Endodermal cell (in vitro differentiated cells): ENCODE results near the gene BCORL1. TPM values are rescaled to one million over a fixed set of nuclear protein-coding genes. Genes with fewer than 3 reads are reported as not detected.

ENCODE experiments used
- DNase-seq: peaks from one replicate; pipeline ENCODE4 v3.0.0-alpha.2; 2017
- H3K27ac ChIP-seq: 2 replicates; pipeline ENCODE4 v1.5.1; 2013; ENCODE audit warnings: mild to moderate bottlenecking, low read depth, low read length, moderate library complexity
- H3K27me3 ChIP-seq: 2 replicates; pipeline ENCODE4 v1.6.1; 2013; ENCODE audit warnings: mild to moderate bottlenecking, low read length, moderate library complexity; ENCODE audit not compliant: insufficient read depth, control insufficient read depth, poor library complexity, severe bottlenecking
- H3K36me3 ChIP-seq: 2 replicates; pipeline ENCODE4 v1.7.0; 2013; ENCODE audit warnings: mild to moderate bottlenecking, low read length, moderate library complexity; ENCODE audit not compliant: control insufficient read depth, insufficient read depth
- H3K4me1 ChIP-seq: one replicate; pipeline ENCODE4 v1.7.0; 2013; ENCODE audit warnings: low read length; ENCODE audit not compliant: control insufficient read depth, insufficient read depth
- H3K4me3 ChIP-seq: 2 replicates; pipeline ENCODE4 v1.5.1; 2013; ENCODE audit warnings: mild to moderate bottlenecking, low read length, moderate library complexity
- H3K9ac ChIP-seq: 2 replicates; pipeline ENCODE4 v1.6.1; 2013; ENCODE audit warnings: mild to moderate bottlenecking, low read length, moderate library complexity; ENCODE audit not compliant: poor library complexity, severe bottlenecking; ENCODE audit errors: extremely low read depth
- H3K9me3 ChIP-seq: 2 replicates; pipeline ENCODE4 v1.6.1; 2013; ENCODE audit warnings: mild to moderate bottlenecking, low read length, moderate library complexity; ENCODE audit not compliant: control insufficient read depth
- H3K27ac Mint-ChIP-seq: 2 replicates; pipeline ENCODE4 v1.8.0; 2020; ENCODE audit warnings: mixed read lengths
- H3K27me3 Mint-ChIP-seq: 2 replicates; pipeline ENCODE4 v1.8.0; 2021; ENCODE audit warnings: mild to moderate bottlenecking, mixed read lengths; ENCODE audit not compliant: insufficient read depth
- H3K36me3 Mint-ChIP-seq: 2 replicates; pipeline ENCODE4 v1.8.0; 2020; ENCODE audit warnings: low read depth, mixed read lengths
- H3K4me1 Mint-ChIP-seq: 2 replicates; pipeline ENCODE4 v1.8.0; 2020; ENCODE audit warnings: mixed read lengths
- H3K4me3 Mint-ChIP-seq: 2 replicates; pipeline ENCODE4 v1.8.0; 2020; ENCODE audit warnings: mild to moderate bottlenecking, moderate library complexity, mixed read lengths
- H3K9me3 Mint-ChIP-seq: 2 replicates; pipeline ENCODE4 v1.8.0; 2020; ENCODE audit warnings: mild to moderate bottlenecking, mixed read lengths
- CTCF ChIP-seq: fragments of 200-600 bp; sonication (generic); conservative IDR thresholded peaks from 2 replicates; pipeline ENCODE4 v1.5.0; 2021; ENCODE audit warnings: antibody characterized with exemption, mild to moderate bottlenecking
- WGBS, 2 experiments: methylation state at CpG; one replicate each; pipeline versions ENCODE4 v1.1.5 to v1.1.7; 2013; ENCODE audit warnings: missing lambda C conversion rate in 2 of 2, mixed read lengths in 1 of 2; ENCODE audit not compliant: insufficient coverage in 1 of 2, insufficient read length in 1 of 2; 5-methylcytosine and 5-hydroxymethylcytosine counted together
- total RNA-seq, 2 donors: library from RNA; stranded (reverse); fragmentation: NEBNext Ultra II Directional in 1 of 2; extraction: Animal tissue kit (Norgen Biotek cat#: 25700) in 1 of 2; gene quantifications; 2 replicates in 1 of 2; 3 replicates in 1 of 2; pipeline ENCODE4 v1.2.1, GENCODE V29; 2021

Gene BCORL1
- total RNA-seq, 2 donors from 2014 or later = 24.5 to 29.9 TPM

- no peaks in the 10 kb centered on the region for H3K27me3 ChIP-seq
- no peak overlapping the region for H3K4me3 Mint-ChIP-seq
- H3K36me3 Mint-ChIP-seq = no peaks in the 10 kb centered on the region
- DNase-seq = no peak
- peaks cover 5% of the 10 kb centered on the region for H3K4me1 Mint-ChIP-seq
- H3K9me3 Mint-ChIP-seq = peaks cover 21% of the 10 kb centered on the region
- peaks cover 18% of the 10 kb centered on the region for H3K27me3 Mint-ChIP-seq
- no peak overlapping the region for H3K27ac Mint-ChIP-seq
- H3K27ac ChIP-seq = no peak overlapping the region
- WGBS, 2 experiments = 70% methylated on average over 5 of the region's 5 CpGs; no CpG with 5 or more reads in 1 of the 2 experiments
- no peaks in the 10 kb centered on the region for H3K9me3 ChIP-seq
- H3K4me1 ChIP-seq = no peaks in the 10 kb centered on the region
- no peak overlapping the region for H3K4me3 ChIP-seq
- H3K9ac ChIP-seq = no peak overlapping the region
- no peak for TF ChIP-seq CTCF
- no peaks in the 10 kb centered on the region for H3K36me3 ChIP-seq
These were observed 115.7 kb downstream of the BCORL1 start for GRCh38 chrX:130098210-130098552.

GRCh38 chrX:130100180-130100579 lies 117.7 kb downstream of the BCORL1 start:
- Histone ChIP-seq H3K9me3 (no peaks in the 10 kb centered on the region), H3K4me3 (no peak overlapping the region), H3K36me3 (no peaks in the 10 kb centered on the region), H3K9ac (no peak overlapping the region), H3K27me3 (no peaks in the 10 kb centered on the region), H3K4me1 (no peaks in the 10 kb centered on the region), H3K27ac (no peak overlapping the region)
- WGBS, 2 experiments = 95 to 100% methylated on average over 4 to 5 of the region's 5 CpGs
- Mint-ChIP-seq H3K27me3 (peaks cover 25% of the 10 kb centered on the region), H3K4me1 (peaks cover 5% of the 10 kb centered on the region), H3K36me3 (no peaks in the 10 kb centered on the region), H3K4me3 (no peak overlapping the region), H3K9me3 (peaks cover 30% of the 10 kb centered on the region), H3K27ac (no peak overlapping the region)
- no peak for DNase-seq
- no peak for TF ChIP-seq CTCF

- Mint-ChIP-seq H3K9me3 (peaks cover 37% of the 10 kb centered on the region), H3K4me1 (peaks cover 7% of the 10 kb centered on the region), H3K27ac (no peak overlapping the region), H3K4me3 (no peak overlapping the region), H3K27me3 (peaks cover 50% of the 10 kb centered on the region), H3K36me3 (no peaks in the 10 kb centered on the region)
- H3K9ac ChIP-seq = no peak overlapping the region
- WGBS, 2 experiments = 30% methylated on average over 1 of the region's 3 CpGs; no CpG with 5 or more reads in 1 of the 2 experiments
- H3K4me1 ChIP-seq = no peaks in the 10 kb centered on the region
- no peak for DNase-seq
- H3K27me3 ChIP-seq = no peaks in the 10 kb centered on the region
- no peak for TF ChIP-seq CTCF
- H3K27ac ChIP-seq = no peak overlapping the region
- H3K9me3 ChIP-seq = no peaks in the 10 kb centered on the region
- no peaks in the 10 kb centered on the region for H3K36me3 ChIP-seq
- H3K4me3 ChIP-seq = no peak overlapping the region
These were observed 121.2 kb downstream of the BCORL1 start for GRCh38 chrX:130103605-130104004.
